CD4-positive, alpha-beta T cell treated with Interleukin-1 beta for 1 hour (primary cell): Measurements from ENCODE around the gene HRG.
"Not testable (repeated sequence)": the region's sequence is repeated elsewhere in the genome, so short reads cannot be mapped to it uniquely, and the experiment has no call there.

Experiments
- DNase-seq, 2 donors: peaks; one replicate each; pipeline ENCODE4 v3.0.0-alpha.2; 2020 to 2022

HRG gene

GRCh38 chr3:186683979-186684378 is 18.2 kb downstream of the HRG start:
- no peak for DNase-seq

GRCh38 chr3:186686475-186686874 is 20.7 kb downstream of the HRG start:
- DNase-seq: peak in 1 of 2 donors; percentile 3

GRCh38 chr3:186687120-186687651 is 21.4 kb downstream of the HRG start:
- no peak for DNase-seq

- not testable (repeated sequence) for DNase-seq
Observed at GRCh38 chr3:186690304-186690703, 24.5 kb downstream of the HRG start.

- no peak for DNase-seq
Observed at GRCh38 chr3:186691676-186692075, 25.9 kb downstream of the HRG start.

- no peak for DNase-seq
Observed at GRCh38 chr3:186693843-186694242, 28.0 kb downstream of the HRG start.

GRCh38 chr3:186694288-186695032 is 28.6 kb downstream of the HRG start:
- DNase-seq: no peak

GRCh38 chr3:186696522-186696921 is 30.7 kb downstream of the HRG start:
- no peak for DNase-seq

GRCh38 chr3:186697510-186697909 is 31.7 kb downstream of the HRG start:
- no peak for DNase-seq

GRCh38 chr3:186700267-186700666 is 34.5 kb downstream of the HRG start:
- DNase-seq: no peak

GRCh38 chr3:186702451-186702850 is 36.6 kb downstream of the HRG start:
- not testable (repeated sequence) for DNase-seq

GRCh38 chr3:186705882-186706780 is 40.3 kb downstream of the HRG start:
- peak; percentile 28 to 59 for DNase-seq

- no peak for DNase-seq
Observed at GRCh38 chr3:186708983-186709679, 43.3 kb downstream of the HRG start.

GRCh38 chr3:186710694-186711093 is 44.9 kb downstream of the HRG start:
- DNase-seq: not testable (repeated sequence)

- no peak for DNase-seq
Observed at GRCh38 chr3:186713499-186713898, 47.7 kb downstream of the HRG start.

- DNase-seq: no peak
Observed at GRCh38 chr3:186717039-186717457, 51.2 kb downstream of the HRG start, which contains the start of gene KNG1. TSS of gene KNG1 (plus strand) at chr3:186717359. CDS start at chr3:186717543, 184 bp downstream.

- no peak for DNase-seq
Observed at GRCh38 chr3:186719945-186720739, 54.3 kb downstream of the HRG start.

GRCh38 chr3:186722457-186722856 is 56.6 kb downstream of the HRG start:
- DNase-seq: no peak

- DNase-seq: no peak
Observed at GRCh38 chr3:186724911-186725310, 59.1 kb downstream of the HRG start.
